GM12878 (cell line): Measurements from ENCODE around the gene RARA. TPM values are rescaled to one million over a fixed set of nuclear protein-coding genes. Genes with fewer than 3 reads are reported as not detected.
A peak's percentile ranks its signal among the peaks of the same experiment; 100 is the strongest.

Source experiments
- ATAC-seq: fragments of 200-7000 bp; cut with Tn5 transposase; 3 replicates; pipeline ENCODE4 v1.9.1; 2020; ENCODE audit warnings: mild to moderate bottlenecking, moderate library complexity
- BruUV-seq: library from RNA; stranded (reverse); fragments of 400-500 nt; replicated peaks from 2 replicates; lab custom pipeline; 2021; lab: Mats Ljungman, UMichigan
- CTCF ChIA-PET: fragments of 300-600 bp; sonication (Branson Sonifier 250); formaldehyde crosslinking; extraction: SDS; loops from one replicate; lab custom pipeline; 2021; ENCODE audit warnings: inconsistent platforms; lab: Yijun Ruan, JAX
- POLR2A ChIA-PET: fragments of 350-600 bp; formaldehyde crosslinking; extraction: SDS; loops from one replicate; lab custom pipeline; 2021; ENCODE audit warnings: inconsistent platforms; lab: Charles Lee
- RAD21 ChIA-PET: fragments of 300-600 bp; sonication (Branson Sonifier 250); formaldehyde crosslinking; loops from one replicate; lab custom pipeline; 2023; ENCODE audit warnings: antibody characterized with exemption; ENCODE audit not compliant: unreplicated experiment; lab: Charles Lee
- SMC1A ChIA-PET: fragments of 300-600 bp; sonication (Branson Sonifier 250); formaldehyde crosslinking; loops from one replicate; lab custom pipeline; 2023; ENCODE audit not compliant: unreplicated experiment, uncharacterized antibody; lab: Charles Lee
- DNase-seq: peaks from one replicate; pipeline ENCODE4 v3.0.0-alpha.2; 2011; ENCODE audit warnings: low read depth, low spot score
- FAIRE-seq: peaks from 3 replicates; lab custom pipeline; 2011; peaks lifted over from hg19 to GRCh38; lab: Jason Lieb, UNC
- H2AFZ ChIP-seq: 2 replicates; pipeline ENCODE4 v1.6.0; 2011; ENCODE audit warnings: low read depth, low read length, control low read depth; ENCODE audit not compliant: control insufficient read depth
- H3K27ac ChIP-seq: 2 replicates; pipeline ENCODE4 v1.5.1; 2011; ENCODE audit warnings: control low read depth; ENCODE audit not compliant: control insufficient read depth, insufficient read depth
- H3K27me3 ChIP-seq, 2 experiments: replicated peaks in 1 of 2; 2 replicates each; pipeline versions ENCODE4 v1.6.0 to v1.6.1; 2011; ENCODE audit warnings: low read length in 1 of 2; ENCODE audit not compliant: control insufficient read depth in 2 of 2, insufficient read depth in 2 of 2
- H3K36me3 ChIP-seq, 2 experiments: 2 replicates each; pipeline ENCODE4 v1.5.1; 2011; ENCODE audit warnings: low read length in 1 of 2; ENCODE audit not compliant: control insufficient read depth in 2 of 2, insufficient read depth in 2 of 2
- H3K4me1 ChIP-seq: 2 replicates; pipeline ENCODE4 v1.6.1; 2011; ENCODE audit warnings: mild to moderate bottlenecking, low read length, moderate library complexity, mixed read lengths; ENCODE audit not compliant: control insufficient read depth, insufficient read depth
- H3K4me2 ChIP-seq: 2 replicates; pipeline ENCODE4 v1.6.0; 2011; ENCODE audit warnings: control low read depth; ENCODE audit not compliant: control insufficient read depth, insufficient read depth
- H3K4me3 ChIP-seq: fragments of 200-600 bp; sonication (generic); 2 replicates; pipeline ENCODE4 v1.5.1; 2016
- H3K79me2 ChIP-seq: 2 replicates; pipeline ENCODE4 v1.6.0; 2011; ENCODE audit warnings: low read length; ENCODE audit not compliant: control insufficient read depth, insufficient read depth
- H3K9ac ChIP-seq: 2 replicates; pipeline ENCODE4 v1.8.0; 2011; ENCODE audit warnings: low read length, control low read depth, mixed read lengths; ENCODE audit not compliant: control insufficient read depth, insufficient read depth
- H3K9me3 ChIP-seq: replicated peaks from 3 replicates; pipeline ENCODE4 v1.5.1; 2011; ENCODE audit warnings: mild to moderate bottlenecking, low read length; ENCODE audit not compliant: control insufficient read depth, insufficient read depth
- H4K20me1 ChIP-seq: 2 replicates; pipeline ENCODE4 v1.6.0; 2011; ENCODE audit not compliant: control insufficient read depth, insufficient read depth
- ATF2 ChIP-seq: IDR thresholded peaks from 2 replicates; pipeline ENCODE4 v1.6.1; 2012; ENCODE audit warnings: low read length, inconsistent platforms
- HCFC1 ChIP-seq: fragments of 150-350 bp; IDR thresholded peaks from 2 replicates; pipeline ENCODE4 v1.6.1; 2014; ENCODE audit warnings: low read length
- MEF2A ChIP-seq: IDR thresholded peaks from 2 replicates; pipeline ENCODE4 v1.6.1; 2011; ENCODE audit warnings: low read depth, mild to moderate bottlenecking, low read length, moderate library complexity; ENCODE audit not compliant: insufficient read depth
- MYB ChIP-seq: fragments of 150-350 bp; IDR thresholded peaks from 2 replicates; pipeline ENCODE4 v1.6.1; 2014; ENCODE audit warnings: mild to moderate bottlenecking, low read depth, low read length, borderline replicate concordance
- POLR2A ChIP-seq: IDR thresholded peaks from 2 replicates; pipeline ENCODE4 v1.6.1; 2011; ENCODE audit warnings: low read depth, mild to moderate bottlenecking, low read length
- SMAD1 ChIP-seq: fragments of 450-650 bp; IDR thresholded peaks from 2 replicates; pipeline ENCODE4 v1.6.1; 2018; ENCODE audit warnings: mild to moderate bottlenecking, low read depth; ENCODE audit not compliant: partially characterized antibody
- SMC3 ChIP-seq: IDR thresholded peaks from 2 replicates; pipeline ENCODE4 v1.6.1; 2011; ENCODE audit warnings: low read length, improper control_type of control experiment, borderline replicate concordance
- ZNF274 ChIP-seq: IDR thresholded peaks from one replicate; pipeline ENCODE4 v1.8.0; 2011; ENCODE audit not compliant: insufficient read length, insufficient read depth
- ZNF622 ChIP-seq: fragments of 450-650 bp; IDR thresholded peaks from 2 replicates; pipeline ENCODE4 v1.6.1; 2017; ENCODE audit warnings: mild to moderate bottlenecking, inconsistent platforms
- WGBS: methylation state at CpG from one replicate; pipeline ENCODE4 v1.1.6; 2016; ENCODE audit warnings: low lambda C conversion rate; ENCODE audit not compliant: insufficient replicate concordance, insufficient coverage; ENCODE audit errors: missing lambda C conversion rate; 5-methylcytosine and 5-hydroxymethylcytosine counted together
- in situ Hi-C: fragments of 300-500 bp; cut with MboI; formaldehyde crosslinking; loops from 9 replicates; pipeline ENCODE4 v1.14.3; 2018; ENCODE audit warnings: mixed read lengths
- intact Hi-C: fragments of 100-400 bp; cut with micrococcal nuclease; formaldehyde crosslinking; loops from one replicate; pipeline ENCODE4 v1.14.2; 2022; ENCODE audit not compliant: unreplicated experiment
- polyA plus RNA-seq, 11 experiments: library from polyadenylated mRNA; depleted of rRNA in 4 of 11; unstranded in 6 of 11; stranded (reverse) in 5 of 11; fragments of >200 nt; fragmentation: Nextera tagmentation in 4 of 11; fragmentation: Illumina TruSeq in 1 of 11; extraction: Ambion mirVana in 4 of 11; extraction: Trizol in 1 of 11; gene quantifications; 1 replicate in 1 of 11; 2 replicates in 10 of 11; pipeline versions ENCODE4 v1.2.1 to v1.2.3, GENCODE V29; 2011 to 2016; ENCODE audit warnings: inconsistent platforms in 2 of 11, missing spikeins in 2 of 11, low read depth in 1 of 11
- total RNA-seq, 4 experiments: library from RNA; depleted of rRNA in 3 of 4; stranded (reverse); fragments of >200 nt in 3 of 4; fragmentation: Illumina TruSeq in 1 of 4; extraction: Trizol in 1 of 4; gene quantifications; 2 replicates each; pipeline versions ENCODE4 v1.2.1 to v1.2.3, GENCODE V29; 2013 to 2021
- TF ChIP-seq, protein P1 (sequence below): IDR thresholded peaks from 2 replicates; pipeline ENCODE4 v1.6.1; 2011; ENCODE audit warnings: borderline replicate concordance, low read depth, mild to moderate bottlenecking, moderate library complexity, low read length; ENCODE audit not compliant: insufficient read depth, poor library complexity, severe bottlenecking
- TF ChIP-seq, protein P2 (sequence below): fragments of 450-650 bp; formaldehyde crosslinking; IDR thresholded peaks from 2 replicates; pipeline ENCODE4 v1.4.0; 2022; ENCODE audit warnings: mild to moderate bottlenecking, moderate library complexity
- TF ChIP-seq, protein P3 (sequence below): fragments of 450-650 bp; IDR thresholded peaks from 2 replicates; pipeline ENCODE4 v1.6.1; 2018; ENCODE audit warnings: mild to moderate bottlenecking, low read depth, moderate library complexity; ENCODE audit not compliant: partially characterized antibody
- TF ChIP-seq, protein P4 (sequence below): IDR thresholded peaks from 2 replicates; pipeline ENCODE4 v1.6.1; 2011; ENCODE audit warnings: low read depth, low read length, improper control_type of control experiment, borderline replicate concordance

RARA gene
- total and polyA plus RNA-seq, 10 of the 15 experiments (the other 5 are each of a cell fraction or from before 2014, with no cell fraction given): 0.13 to 33.6 (median 13.6) TPM

- CTCF ChIA-PET: interaction anchor here (1.3 to 6.6 kb wide), 10 partner anchors 9 to 214 kb away, joined by 3 to 58 read pairs (median 8); partner anchors contain the start of gene RARA
- H3K4me2 ChIP-seq: peak overlapping the region; percentile 100
- H3K4me3 ChIP-seq: peak overlapping the region; percentile 74; the same call in 1 of the 2 replicates
- no TSS peak for BruUV-seq
- RAD21 ChIA-PET: interaction anchor here (1.0 to 12.6 kb wide), 7 partner anchors 12 to 109 kb away, joined by 3 to 156 read pairs (median 5); partner anchors contain the start of gene RARA
- WGBS: 10% methylated on average over 4 of the region's 4 CpGs
- H3K27me3 ChIP-seq: no peaks in the 10 kb centered on the region
- peaks cover 94% of the 10 kb centered on the region for H3K79me2 ChIP-seq
- POLR2A ChIA-PET: interaction anchor here (1.0 to 7.0 kb wide), 3 partner anchors 8 to 17 kb away, joined by 3 to 123 read pairs (median 3); partner anchors contain the start of gene RARA
- ATAC-seq (no peak), DNase-seq (no peak), FAIRE-seq (no peak)
- H2AFZ ChIP-seq: no peak overlapping the region
- in situ Hi-C loops: loop anchor here (10.0 kb wide), 1 partner anchor 1348 kb away; no protein-coding TSS in a partner anchor
- no peaks in the 10 kb centered on the region for H3K9me3 ChIP-seq
- SMC1A ChIA-PET: interaction anchor here (0.6 to 11.2 kb wide), 8 partner anchors 12 to 32 kb away, joined by 3 to 172 read pairs (median 4); partner anchors contain the start of gene RARA
- no peaks in the 10 kb centered on the region for H4K20me1 ChIP-seq
- peak overlapping the region; percentile 75 for H3K9ac ChIP-seq
- peak overlapping the region; percentile 96 for H3K27ac ChIP-seq
- peaks cover 59% of the 10 kb centered on the region for H3K4me1 ChIP-seq
- peaks cover 9 to 16% of the 10 kb centered on the region in 2 experiments; a peak in 3 of 4 replicates for H3K36me3 ChIP-seq
- intact Hi-C loops: no loop called here
- no peak for TF ChIP-seq MYB
- TF ChIP-seq ZNF622: no peak
- TF ChIP-seq, protein P1, sequence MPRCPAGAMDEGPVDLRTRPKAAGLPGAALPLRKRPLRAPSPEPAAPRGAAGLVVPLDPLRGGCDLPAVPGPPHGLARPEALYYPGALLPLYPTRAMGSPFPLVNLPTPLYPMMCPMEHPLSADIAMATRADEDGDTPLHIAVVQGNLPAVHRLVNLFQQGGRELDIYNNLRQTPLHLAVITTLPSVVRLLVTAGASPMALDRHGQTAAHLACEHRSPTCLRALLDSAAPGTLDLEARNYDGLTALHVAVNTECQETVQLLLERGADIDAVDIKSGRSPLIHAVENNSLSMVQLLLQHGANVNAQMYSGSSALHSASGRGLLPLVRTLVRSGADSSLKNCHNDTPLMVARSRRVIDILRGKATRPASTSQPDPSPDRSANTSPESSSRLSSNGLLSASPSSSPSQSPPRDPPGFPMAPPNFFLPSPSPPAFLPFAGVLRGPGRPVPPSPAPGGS: no peak
- TF ChIP-seq, protein P2, sequence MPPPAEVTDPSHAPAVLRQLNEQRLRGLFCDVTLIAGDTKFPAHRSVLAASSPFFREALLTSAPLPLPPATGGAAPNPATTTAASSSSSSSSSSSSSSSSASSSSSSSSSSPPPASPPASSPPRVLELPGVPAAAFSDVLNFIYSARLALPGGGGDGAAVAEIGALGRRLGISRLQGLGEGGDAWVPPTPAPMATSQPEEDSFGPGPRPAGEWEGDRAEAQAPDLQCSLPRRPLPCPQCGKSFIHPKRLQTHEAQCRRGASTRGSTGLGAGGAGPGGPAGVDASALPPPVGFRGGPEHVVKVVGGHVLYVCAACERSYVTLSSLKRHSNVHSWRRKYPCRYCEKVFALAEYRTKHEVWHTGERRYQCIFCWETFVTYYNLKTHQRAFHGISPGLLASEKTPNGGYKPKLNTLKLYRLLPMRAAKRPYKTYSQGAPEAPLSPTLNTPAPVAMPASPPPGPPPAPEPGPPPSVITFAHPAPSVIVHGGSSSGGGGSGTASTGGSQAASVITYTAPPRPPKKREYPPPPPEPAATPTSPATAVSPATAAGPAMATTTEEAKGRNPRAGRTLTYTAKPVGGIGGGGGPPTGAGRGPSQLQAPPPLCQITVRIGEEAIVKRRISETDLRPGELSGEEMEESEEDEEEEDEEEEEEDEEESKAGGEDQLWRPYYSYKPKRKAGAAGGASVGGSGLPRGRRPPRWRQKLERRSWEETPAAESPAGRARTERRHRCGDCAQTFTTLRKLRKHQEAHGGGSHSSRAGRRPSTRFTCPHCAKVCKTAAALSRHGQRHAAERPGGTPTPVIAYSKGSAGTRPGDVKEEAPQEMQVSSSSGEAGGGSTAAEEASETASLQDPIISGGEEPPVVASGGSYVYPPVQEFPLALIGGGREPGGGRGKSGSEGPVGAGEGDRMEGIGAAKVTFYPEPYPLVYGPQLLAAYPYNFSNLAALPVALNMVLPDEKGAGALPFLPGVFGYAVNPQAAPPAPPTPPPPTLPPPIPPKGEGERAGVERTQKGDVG: no peak
- no peak for TF ChIP-seq ZNF274
- TF ChIP-seq SMC3: no peak
- no peak for TF ChIP-seq ATF2
- TF ChIP-seq POLR2A: no peak
- TF ChIP-seq, protein P3, sequence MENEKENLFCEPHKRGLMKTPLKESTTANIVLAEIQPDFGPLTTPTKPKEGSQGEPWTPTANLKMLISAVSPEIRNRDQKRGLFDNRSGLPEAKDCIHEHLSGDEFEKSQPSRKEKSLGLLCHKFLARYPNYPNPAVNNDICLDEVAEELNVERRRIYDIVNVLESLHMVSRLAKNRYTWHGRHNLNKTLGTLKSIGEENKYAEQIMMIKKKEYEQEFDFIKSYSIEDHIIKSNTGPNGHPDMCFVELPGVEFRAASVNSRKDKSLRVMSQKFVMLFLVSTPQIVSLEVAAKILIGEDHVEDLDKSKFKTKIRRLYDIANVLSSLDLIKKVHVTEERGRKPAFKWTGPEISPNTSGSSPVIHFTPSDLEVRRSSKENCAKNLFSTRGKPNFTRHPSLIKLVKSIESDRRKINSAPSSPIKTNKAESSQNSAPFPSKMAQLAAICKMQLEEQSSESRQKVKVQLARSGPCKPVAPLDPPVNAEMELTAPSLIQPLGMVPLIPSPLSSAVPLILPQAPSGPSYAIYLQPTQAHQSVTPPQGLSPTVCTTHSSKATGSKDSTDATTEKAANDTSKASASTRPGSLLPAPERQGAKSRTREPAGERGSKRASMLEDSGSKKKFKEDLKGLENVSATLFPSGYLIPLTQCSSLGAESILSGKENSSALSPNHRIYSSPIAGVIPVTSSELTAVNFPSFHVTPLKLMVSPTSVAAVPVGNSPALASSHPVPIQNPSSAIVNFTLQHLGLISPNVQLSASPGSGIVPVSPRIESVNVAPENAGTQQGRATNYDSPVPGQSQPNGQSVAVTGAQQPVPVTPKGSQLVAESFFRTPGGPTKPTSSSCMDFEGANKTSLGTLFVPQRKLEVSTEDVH: no peak
- no peak for TF ChIP-seq MEF2A
- TF ChIP-seq HCFC1: no peak
- TF ChIP-seq SMAD1: no peak
- TF ChIP-seq, protein P4, sequence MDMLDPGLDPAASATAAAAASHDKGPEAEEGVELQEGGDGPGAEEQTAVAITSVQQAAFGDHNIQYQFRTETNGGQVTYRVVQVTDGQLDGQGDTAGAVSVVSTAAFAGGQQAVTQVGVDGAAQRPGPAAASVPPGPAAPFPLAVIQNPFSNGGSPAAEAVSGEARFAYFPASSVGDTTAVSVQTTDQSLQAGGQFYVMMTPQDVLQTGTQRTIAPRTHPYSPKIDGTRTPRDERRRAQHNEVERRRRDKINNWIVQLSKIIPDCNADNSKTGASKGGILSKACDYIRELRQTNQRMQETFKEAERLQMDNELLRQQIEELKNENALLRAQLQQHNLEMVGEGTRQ: no peak
Measured at GRCh38 chr17:40327244-40327729, 18.3 kb downstream of the RARA start.
